ENCODE measurements around the gene MXRA7.
"Not testable (repeated sequence)": the region's sequence is repeated elsewhere in the genome, so short reads cannot be mapped to it uniquely, and the experiment has no call there.

MXRA7 gene

GRCh38 chr17:76645481-76645880 lies 65.3 kb downstream of the MXRA7 start:
- H3K4me3 ChIP-seq (ENCODE audit: low read depth, low read length) = no peak overlapping the region

- H3K4me3 ChIP-seq (ENCODE audit: low read depth, low read length) = no peak overlapping the region
These were observed 65.8 kb downstream of the MXRA7 start for GRCh38 chr17:76644995-76645394.

GRCh38 chr17:76643553-76644148 lies 67.1 kb downstream of the MXRA7 start, which contains the start of gene ST6GALNAC1:
TSS of gene ST6GALNAC1 (minus strand) at chr17:76643757. CDS start at chr17:76643638, 119 bp downstream.
- H3K4me3 ChIP-seq (ENCODE audit: low read depth, low read length) = no peak within 1 kb of the TSS

- H3K4me3 ChIP-seq (ENCODE audit: low read depth, low read length) = no peak overlapping the region
These were observed 67.8 kb downstream of the MXRA7 start for GRCh38 chr17:76642994-76643393.

GRCh38 chr17:76642032-76642561 lies 68.7 kb downstream of the MXRA7 start:
- H3K4me3 ChIP-seq (ENCODE audit: low read depth, low read length) = no peak overlapping the region

GRCh38 chr17:76641501-76641900 lies 69.3 kb downstream of the MXRA7 start:
- no peak overlapping the region for H3K4me3 ChIP-seq (ENCODE audit: low read depth, low read length)

- no peak overlapping the region for H3K4me3 ChIP-seq (ENCODE audit: low read depth, low read length)
These were observed 70.0 kb downstream of the MXRA7 start for GRCh38 chr17:76640550-76641380.

- H3K4me3 ChIP-seq (ENCODE audit: low read depth, low read length) = no peak overlapping the region
These were observed 72.5 kb downstream of the MXRA7 start for GRCh38 chr17:76638263-76638662.

- H3K4me3 ChIP-seq (ENCODE audit: low read depth, low read length) = not testable (repeated sequence)
These were observed 74.1 kb downstream of the MXRA7 start for GRCh38 chr17:76636486-76637206.

- no peak overlapping the region for H3K4me3 ChIP-seq (ENCODE audit: low read depth, low read length)
These were observed 75.0 kb downstream of the MXRA7 start for GRCh38 chr17:76635659-76636360.

GRCh38 chr17:76635039-76635438 lies 75.7 kb downstream of the MXRA7 start:
- H3K4me3 ChIP-seq (ENCODE audit: low read depth, low read length) = no peak overlapping the region

- no peak overlapping the region for H3K4me3 ChIP-seq (ENCODE audit: low read depth, low read length)
These were observed 77.0 kb downstream of the MXRA7 start for GRCh38 chr17:76633628-76634328.

- no peak overlapping the region for H3K4me3 ChIP-seq (ENCODE audit: low read depth, low read length)
These were observed 78.8 kb downstream of the MXRA7 start for GRCh38 chr17:76631821-76632565.

GRCh38 chr17:76630151-76630550 lies 80.6 kb downstream of the MXRA7 start:
- no peak overlapping the region for H3K4me3 ChIP-seq (ENCODE audit: low read depth, low read length)

Measured in iPS-11a (cell line).